Ectodermal cell (in vitro differentiated cells): ENCODE data around the gene ROBO1.

Experiments
- H3K27ac ChIP-seq: 2 replicates; pipeline ENCODE4 v1.7.0; 2013; ENCODE audit warnings: mild to moderate bottlenecking, low read depth, low read length; ENCODE audit not compliant: insufficient read depth, poor library complexity, severe bottlenecking
- H3K27me3 ChIP-seq: 2 replicates; pipeline ENCODE4 v1.7.0; 2013; ENCODE audit warnings: mild to moderate bottlenecking, low read length; ENCODE audit not compliant: insufficient read depth, control insufficient read depth, poor library complexity, severe bottlenecking
- H3K36me3 ChIP-seq: one replicate; pipeline ENCODE4 v1.7.0; 2013; ENCODE audit warnings: low read length; ENCODE audit not compliant: control insufficient read depth, insufficient read depth
- H3K4me1 ChIP-seq: one replicate; pipeline ENCODE4 v1.7.0; 2013; ENCODE audit warnings: low read length; ENCODE audit not compliant: control insufficient read depth, insufficient read depth
- H3K4me3 ChIP-seq: 2 replicates; pipeline ENCODE4 v1.7.0; 2013; ENCODE audit warnings: low read depth, low read length, control low read depth; ENCODE audit not compliant: insufficient read depth
- H3K9me3 ChIP-seq: 2 replicates; pipeline ENCODE4 v1.7.0; 2013; ENCODE audit warnings: mild to moderate bottlenecking, low read length, moderate library complexity; ENCODE audit not compliant: control insufficient read depth
- WGBS, 2 experiments: methylation state at CpG; one replicate each; pipeline ENCODE4 v1.1.7; 2013; ENCODE audit warnings: missing lambda C conversion rate in 2 of 2; 5-methylcytosine and 5-hydroxymethylcytosine counted together

Gene ROBO1

GRCh38 chr3:78718707-78719106 lies 1049.1 kb downstream of the ROBO1 start:
- no peak overlapping the region for H3K27ac ChIP-seq
- no peaks in the 10 kb centered on the region for H3K36me3 ChIP-seq
- H3K4me3 ChIP-seq = no peak overlapping the region

GRCh38 chr3:78717041-78717440 lies 1050.8 kb downstream of the ROBO1 start:
- WGBS, 2 experiments = 95 to 96% methylated on average over 5 of the region's 5 CpGs
- H3K27me3 ChIP-seq = no peaks in the 10 kb centered on the region
- H3K9me3 ChIP-seq = no peaks in the 10 kb centered on the region
- no peaks in the 10 kb centered on the region for H3K4me1 ChIP-seq
- H3K4me3 ChIP-seq = no peak overlapping the region
- H3K27ac ChIP-seq = no peak overlapping the region
- no peaks in the 10 kb centered on the region for H3K36me3 ChIP-seq

More at GRCh38 chr3:78718707-78719106, 1049.1 kb downstream of the ROBO1 start:
- no peaks in the 10 kb centered on the region for H3K27me3 ChIP-seq
- H3K4me1 ChIP-seq = no peaks in the 10 kb centered on the region
- no peaks in the 10 kb centered on the region for H3K9me3 ChIP-seq

GRCh38 chr3:78712941-78713340 lies 1054.9 kb downstream of the ROBO1 start:
- Histone ChIP-seq H3K36me3 (no peaks in the 10 kb centered on the region), H3K27me3 (no peaks in the 10 kb centered on the region), H3K9me3 (no peaks in the 10 kb centered on the region), H3K4me3 (no peak overlapping the region), H3K27ac (no peak overlapping the region), H3K4me1 (no peaks in the 10 kb centered on the region)

GRCh38 chr3:78712270-78712669 lies 1055.5 kb downstream of the ROBO1 start:
- Histone ChIP-seq H3K9me3 (no peaks in the 10 kb centered on the region), H3K4me3 (no peak overlapping the region), H3K27ac (no peak overlapping the region), H3K27me3 (no peaks in the 10 kb centered on the region), H3K4me1 (no peaks in the 10 kb centered on the region), H3K36me3 (no peaks in the 10 kb centered on the region)
- 71 to 86% methylated on average over 4 of the region's 4 CpGs for WGBS, 2 experiments

GRCh38 chr3:78708565-78709073 lies 1059.2 kb downstream of the ROBO1 start:
- Histone ChIP-seq H3K4me1 (no peaks in the 10 kb centered on the region), H3K4me3 (no peak overlapping the region), H3K27ac (no peak overlapping the region), H3K27me3 (no peaks in the 10 kb centered on the region), H3K9me3 (no peaks in the 10 kb centered on the region), H3K36me3 (no peaks in the 10 kb centered on the region)
- 83 to 100% methylated on average over 2 of the region's 4 CpGs for WGBS, 2 experiments

GRCh38 chr3:78707609-78708008 lies 1060.2 kb downstream of the ROBO1 start:
- 94 to 96% methylated on average over 2 of the region's 2 CpGs for WGBS, 2 experiments
- no peak overlapping the region for H3K27ac ChIP-seq
- H3K4me1 ChIP-seq = peaks cover 5% of the 10 kb centered on the region

GRCh38 chr3:78706906-78707523 lies 1060.8 kb downstream of the ROBO1 start:
- Histone ChIP-seq H3K4me3 (no peak overlapping the region), H3K27me3 (no peaks in the 10 kb centered on the region), H3K4me1 (peaks cover 5% of the 10 kb centered on the region), H3K27ac (no peak overlapping the region), H3K36me3 (no peaks in the 10 kb centered on the region), H3K9me3 (no peaks in the 10 kb centered on the region)
- 81 to 82% methylated on average over 3 of the region's 3 CpGs for WGBS, 2 experiments

More at GRCh38 chr3:78707609-78708008, 1060.2 kb downstream of the ROBO1 start:
- Histone ChIP-seq H3K4me3 (no peak overlapping the region), H3K27me3 (no peaks in the 10 kb centered on the region), H3K36me3 (no peaks in the 10 kb centered on the region), H3K9me3 (no peaks in the 10 kb centered on the region)

- WGBS, 2 experiments = 94% methylated on average over 2 of the region's 2 CpGs
- Histone ChIP-seq H3K27me3 (no peaks in the 10 kb centered on the region), H3K36me3 (no peaks in the 10 kb centered on the region), H3K9me3 (no peaks in the 10 kb centered on the region), H3K4me3 (no peak overlapping the region), H3K4me1 (peaks cover 5% of the 10 kb centered on the region), H3K27ac (no peak overlapping the region)
Measured at GRCh38 chr3:78703944-78704343, 1063.9 kb downstream of the ROBO1 start.

GRCh38 chr3:78701537-78701936 lies 1066.3 kb downstream of the ROBO1 start:
- no peaks in the 10 kb centered on the region for H3K9me3 ChIP-seq
- no peak overlapping the region for H3K27ac ChIP-seq
- H3K4me3 ChIP-seq = no peak overlapping the region
- 87 to 90% methylated on average over 2 of the region's 2 CpGs for WGBS, 2 experiments
- no peaks in the 10 kb centered on the region for H3K36me3 ChIP-seq
- H3K4me1 ChIP-seq = peaks cover 5% of the 10 kb centered on the region
- H3K27me3 ChIP-seq = no peaks in the 10 kb centered on the region

GRCh38 chr3:78698431-78698830 lies 1069.4 kb downstream of the ROBO1 start:
- no peak overlapping the region for H3K4me3 ChIP-seq
- H3K9me3 ChIP-seq = no peaks in the 10 kb centered on the region
- no peak overlapping the region for H3K27ac ChIP-seq
- H3K27me3 ChIP-seq = no peaks in the 10 kb centered on the region
- no peaks in the 10 kb centered on the region for H3K36me3 ChIP-seq
- WGBS, 2 experiments = 86 to 97% methylated on average over 1 of the region's 1 CpG
- peaks cover 5% of the 10 kb centered on the region for H3K4me1 ChIP-seq

- no peaks in the 10 kb centered on the region for H3K4me1 ChIP-seq
- no peaks in the 10 kb centered on the region for H3K27me3 ChIP-seq
- no peak overlapping the region for H3K4me3 ChIP-seq
- no peak overlapping the region for H3K27ac ChIP-seq
- H3K9me3 ChIP-seq = no peaks in the 10 kb centered on the region
- WGBS, 2 experiments = 91 to 97% methylated on average over 4 to 5 of the region's 5 CpGs
- no peaks in the 10 kb centered on the region for H3K36me3 ChIP-seq
Measured at GRCh38 chr3:78697426-78697825, 1070.4 kb downstream of the ROBO1 start.
